Keratinocyte (primary cell): Measurements from ENCODE around the gene SMG1. TPM values are rescaled to one million over a fixed set of nuclear protein-coding genes. Genes with fewer than 3 reads are reported as not detected.

Source experiments
- DNase-seq: peaks from one replicate; pipeline ENCODE4 v3.0.0-alpha.2; 2011; ENCODE audit warnings: low read depth, missing footprints, low spot score
- FAIRE-seq: peaks from 2 replicates; lab custom pipeline; 2011; peaks lifted over from hg19 to GRCh38; lab: Jason Lieb, UNC
- H2AFZ ChIP-seq: 2 replicates; pipeline ENCODE4 v1.6.0; 2012; ENCODE audit warnings: low read length, control low read depth, inconsistent platforms; ENCODE audit not compliant: control insufficient read depth
- H3K27ac ChIP-seq: 2 replicates; pipeline ENCODE4 v1.5.1; 2011; ENCODE audit warnings: low read length; ENCODE audit not compliant: control insufficient read depth, insufficient read depth
- H3K27me3 ChIP-seq: 3 replicates; pipeline ENCODE4 v1.6.0; 2011; ENCODE audit warnings: low read length; ENCODE audit not compliant: control insufficient read depth, insufficient read depth; ENCODE audit errors: extremely low read depth
- H3K36me3 ChIP-seq, 2 experiments: 2 replicates in 1 of 2; 3 replicates in 1 of 2; pipeline ENCODE4 v1.5.1; 2011; ENCODE audit warnings: low read length in 2 of 2, mild to moderate bottlenecking in 1 of 2; ENCODE audit not compliant: control insufficient read depth in 2 of 2, insufficient read depth in 2 of 2; ENCODE audit errors: extremely low read depth in 1 of 2
- H3K4me1 ChIP-seq: 3 replicates; pipeline ENCODE4 v1.5.1; 2011; ENCODE audit warnings: low read length; ENCODE audit not compliant: control insufficient read depth, insufficient read depth; ENCODE audit errors: extremely low read depth
- H3K4me2 ChIP-seq: 3 replicates; pipeline ENCODE4 v1.6.0; 2011; ENCODE audit warnings: low read depth, low read length; ENCODE audit not compliant: control insufficient read depth, insufficient read depth; ENCODE audit errors: extremely low read depth
- H3K4me3 ChIP-seq, 3 experiments: fragments of 200-600 bp in 1 of 3; sonication (generic) in 1 of 3; 2 replicates in 2 of 3; 3 replicates in 1 of 3; pipeline ENCODE4 v1.5.1; 2011 to 2016; ENCODE audit warnings: low read length in 3 of 3, mild to moderate bottlenecking in 3 of 3, control low read depth in 2 of 3, inconsistent platforms in 1 of 3, low read depth in 1 of 3, mixed read lengths in 1 of 3, mixed run types in 1 of 3, moderate library complexity in 1 of 3; ENCODE audit not compliant: control insufficient read depth in 2 of 3, insufficient read depth in 2 of 3; ENCODE audit errors: extremely low read depth in 1 of 3
- H3K79me2 ChIP-seq: 2 replicates; pipeline ENCODE4 v1.6.0; 2012; ENCODE audit warnings: low read length; ENCODE audit not compliant: control insufficient read depth, insufficient read depth
- H3K9ac ChIP-seq: 3 replicates; pipeline ENCODE4 v1.6.0; 2011; ENCODE audit warnings: low read length; ENCODE audit not compliant: control insufficient read depth, insufficient read depth; ENCODE audit errors: extremely low read depth
- H3K9me1 ChIP-seq: 3 replicates; pipeline ENCODE4 v1.6.0; 2011; ENCODE audit warnings: low read length; ENCODE audit not compliant: control insufficient read depth, insufficient read depth; ENCODE audit errors: extremely low read depth
- H3K9me3 ChIP-seq: 2 replicates; pipeline ENCODE4 v1.5.1; 2012; ENCODE audit warnings: low read depth, low read length; ENCODE audit not compliant: control insufficient read depth
- H4K20me1 ChIP-seq: 3 replicates; pipeline ENCODE4 v1.6.0; 2011; ENCODE audit warnings: low read length; ENCODE audit not compliant: control insufficient read depth, insufficient read depth; ENCODE audit errors: extremely low read depth
- CTCF ChIP-seq, 3 experiments: IDR thresholded peaks in 1 of 3; conservative IDR thresholded peaks in 1 of 3; optimal IDR thresholded peaks in 1 of 3; 2 replicates in 2 of 3; 3 replicates in 1 of 3; pipeline versions ENCODE3 to v1.5.1; 2011; ENCODE audit warnings: low read length in 3 of 3, mild to moderate bottlenecking in 3 of 3, moderate library complexity in 2 of 3, control low read depth in 1 of 3, inconsistent platforms in 1 of 3; ENCODE audit not compliant: insufficient read depth in 2 of 3; ENCODE audit errors: extremely low read depth in 1 of 3
- EZH2 ChIP-seq: IDR thresholded peaks from one replicate; pipeline ENCODE4 v1.6.1; 2012; ENCODE audit warnings: inconsistent platforms, mild to moderate bottlenecking, low read length, moderate library complexity
- dilution Hi-C: fragments of 300-500 bp; cut with MboI; formaldehyde crosslinking; loops from one replicate; pipeline ENCODE4 v1.7.0; 2020; ENCODE audit warnings: low sequenced_read_pairs; ENCODE audit not compliant: extremely low pct_ligation_motif_present
- polyA plus RNA-seq, 5 experiments: library from polyadenylated mRNA; depleted of rRNA in 3 of 5; stranded (reverse) in 3 of 5; stranded (forward) in 1 of 5; unstranded in 1 of 5; fragments of >200 nt; gene quantifications; 1 replicate in 1 of 5; 2 replicates in 3 of 5; 3 replicates in 1 of 5; pipeline versions ENCODE4 v1.2.1 to v1.2.3, GENCODE V29; 2011 to 2012; ENCODE audit warnings: missing spikeins in 2 of 5, low read depth in 1 of 5, low replicate concordance in 1 of 5

SMG1 gene
- polyA plus RNA-seq, 1 donor (not counting 4 experiments of a cell fraction or from before 2014, with no cell fraction given), result 34.2 TPM

- Histone ChIP-seq H3K9ac (no peak overlapping the region), H3K4me2 (no peak overlapping the region), H4K20me1 (no peaks in the 10 kb centered on the region), H3K9me1 (no peaks in the 10 kb centered on the region), H3K4me3 (no peak overlapping the region), H3K9me3 (no peaks in the 10 kb centered on the region), H3K36me3 (peaks cover 11 to 13% of the 10 kb centered on the region in 2 experiments), H3K4me1 (no peaks in the 10 kb centered on the region), H2AFZ (no peak overlapping the region), H3K27ac (no peak overlapping the region), H3K27me3 (no peaks in the 10 kb centered on the region), H3K79me2 (no peaks in the 10 kb centered on the region)
- no peak for TF ChIP-seq EZH2
- TF ChIP-seq CTCF (optimal IDR thresholded peaks at IDR 0.05 in 1 of 3, IDR thresholded peaks at IDR 0.05 in 1 of 3, conservative IDR thresholded peaks at IDR 0.05 in 1 of 3; ENCODE audit: extremely low read depth in 1 of 3, insufficient read depth in 2 of 3, low read length in 3 of 3), result no peak
- no peak for DNase-seq
- no peak for FAIRE-seq
- dilution Hi-C loops, result no loop called here
These were observed 109.9 kb downstream of the SMG1 start for GRCh38 chr16:18816286-18816685.

- Histone ChIP-seq H3K36me3 (peaks cover 17 to 27% of the 10 kb centered on the region in 2 experiments), H3K79me2 (peaks cover 3% of the 10 kb centered on the region)
- no peak for FAIRE-seq
These were observed 114.3 kb downstream of the SMG1 start for GRCh38 chr16:18811925-18812324.

More at GRCh38 chr16:18811925-18812324, 114.3 kb downstream of the SMG1 start:
- Histone ChIP-seq H3K27me3 (no peaks in the 10 kb centered on the region), H3K4me2 (no peak overlapping the region), H3K9me3 (no peaks in the 10 kb centered on the region), H4K20me1 (no peaks in the 10 kb centered on the region), H2AFZ (no peak overlapping the region), H3K4me3 (no peak overlapping the region), H3K4me1 (no peaks in the 10 kb centered on the region), H3K9ac (no peak overlapping the region), H3K27ac (no peak overlapping the region), H3K9me1 (no peaks in the 10 kb centered on the region)
- dilution Hi-C loops, result no loop called here
- TF ChIP-seq CTCF (optimal IDR thresholded peaks at IDR 0.05 in 1 of 3, IDR thresholded peaks at IDR 0.05 in 1 of 3, conservative IDR thresholded peaks at IDR 0.05 in 1 of 3; ENCODE audit: extremely low read depth in 1 of 3, insufficient read depth in 2 of 3, low read length in 3 of 3), result no peak
- TF ChIP-seq EZH2, result no peak
- no peak for DNase-seq
